Motor neuron (in vitro differentiated cells): ENCODE measurements around the gene OSBPL5. TPM values are rescaled to one million over a fixed set of nuclear protein-coding genes. Genes with fewer than 3 reads are reported as not detected.

Experiments used
- ATAC-seq, 8 experiments: fragments of 200-7000 bp; cut with Tn5 transposase; replicated peaks in 6 of 8; 2 replicates each; pipeline ENCODE4 v1.8.0; 2021; ENCODE audit warnings: mild to moderate bottlenecking in 8 of 8, moderate library complexity in 8 of 8
- H3K27ac ChIP-seq, 2 donors: fragments of 250-450 bp; sonication (Bioruptor Pico); 2 replicates each; pipeline ENCODE4 v1.9.0; 2021; ENCODE audit warnings: antibody characterized with exemption in 2 of 2, mild to moderate bottlenecking in 2 of 2, moderate library complexity in 1 of 2
- H3K4me1 ChIP-seq, 2 donors: fragments of 250-450 bp; sonication (Bioruptor Pico); replicated peaks in 1 of 2; 2 replicates each; pipeline ENCODE4 v1.6.1; 2021; ENCODE audit warnings: antibody characterized with exemption in 2 of 2, mild to moderate bottlenecking in 2 of 2, moderate library complexity in 1 of 2
- H3K4me3 ChIP-seq, 5 donors: fragments of 250-450 bp; sonication (Bioruptor Pico); 2 replicates each; pipeline ENCODE4 v1.9.0; 2021; ENCODE audit warnings: antibody characterized with exemption in 5 of 5, mild to moderate bottlenecking in 5 of 5, moderate library complexity in 4 of 5
- WGBS, 10 experiments: fragments of 450-650 bp; shearing (Covaris generic); methylation state at CpG; one replicate each; pipeline ENCODE4 v1.0.0; 2022; 5-methylcytosine and 5-hydroxymethylcytosine counted together
- in situ Hi-C, 9 experiments: fragments of 400-800 bp; cut with MboI; loops; one replicate each; pipeline ENCODE4 v1.15.0; 2021; ENCODE audit warnings: low sequenced_read_pairs in 9 of 9, low pct_unique_long_range_greater_than_20kb in 2 of 9; ENCODE audit not compliant: unreplicated experiment in 9 of 9
- total RNA-seq, 8 experiments: library from RNA; unstranded; fragments of 300-600 nt; gene quantifications; 2 replicates each; pipeline versions ENCODE4 v1.2.3 to v1.2.4, GENCODE V29; 2022

OSBPL5 gene
- total RNA-seq, 8 experiments from 2014 or later, result 12.1 to 29.8 (median 18.1) TPM

- in situ Hi-C loops, result no loop called here
- ATAC-seq, result peak in 6 of 8 experiments; percentile 6 to 88 (median 26)
- no peak overlapping the region for H3K4me3 ChIP-seq
- no peak overlapping the region for H3K27ac ChIP-seq
- peaks cover 2 to 6% of the 10 kb centered on the region in 2 donors for H3K4me1 ChIP-seq
- 90 to 100% methylated on average over 2 of the region's 22 CpGs; no CpG with 5 or more reads in 8 of the 10 experiments for WGBS, 10 experiments
These were observed 18.4 kb downstream of the OSBPL5 start for GRCh38 chr11:3146612-3147256.

GRCh38 chr11:3145206-3145520, 19.9 kb downstream of the OSBPL5 start:
- in situ Hi-C loops, result no loop called here
- peak in 1 of 8 experiments; percentile 14 for ATAC-seq
- no peak overlapping the region for H3K27ac ChIP-seq
- WGBS, 10 experiments, result 80 to 92% (median 90%) methylated on average over 1 to 2 of the region's 6 CpGs; no CpG with 5 or more reads in 7 of the 10 experiments
- peaks cover 2 to 6% of the 10 kb centered on the region in 2 donors for H3K4me1 ChIP-seq
- H3K4me3 ChIP-seq, result no peak overlapping the region

DNA sequence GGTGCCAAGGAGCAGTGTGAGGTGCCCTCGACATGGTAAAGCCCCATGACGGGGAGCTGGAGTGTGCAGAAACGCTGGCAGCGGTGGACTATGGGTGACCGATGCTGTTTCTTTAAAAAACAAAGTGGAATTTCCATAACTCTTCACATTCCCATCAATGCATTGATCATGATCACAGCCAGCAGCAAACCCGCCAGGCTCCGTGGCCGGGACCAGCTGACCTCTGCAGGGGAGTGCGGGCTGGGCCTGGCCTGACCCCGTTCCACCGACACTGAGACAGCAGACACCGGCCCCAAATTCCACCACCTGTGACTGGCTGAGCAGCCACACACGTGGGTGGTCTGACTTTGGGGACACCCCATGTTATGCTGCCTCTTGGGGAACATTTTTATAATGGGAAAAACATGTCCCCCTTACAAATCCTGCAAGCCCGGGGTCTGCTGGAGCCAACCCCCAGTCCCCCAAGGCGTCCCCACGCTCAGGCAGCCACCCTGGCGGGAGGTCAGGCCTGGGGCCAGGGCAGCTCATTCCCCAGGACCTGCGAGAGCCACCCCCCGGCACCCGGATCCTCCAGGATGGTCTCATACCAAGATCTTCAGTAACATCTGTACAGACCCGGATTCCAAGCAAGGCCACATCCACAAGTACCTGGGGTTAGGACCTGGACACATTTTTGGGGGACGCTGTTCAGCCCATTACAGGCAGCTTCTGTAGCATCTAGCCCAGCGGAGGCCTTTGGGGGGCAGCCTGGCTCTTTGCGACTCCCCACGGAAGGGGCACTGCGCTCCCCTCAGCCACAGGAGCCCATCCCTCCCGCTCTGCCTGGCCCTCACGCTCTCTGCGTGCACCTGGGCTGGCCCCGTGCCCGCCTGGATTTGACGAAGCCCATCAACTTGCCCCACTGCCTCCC, 20.6 kb downstream of the OSBPL5 start:
- WGBS, 10 experiments, result 76 to 100% (median 84%) methylated on average over 1 to 9 of the region's 32 CpGs; no CpG with 5 or more reads in 4 of the 10 experiments
- no peak overlapping the region for H3K27ac ChIP-seq
- H3K4me1 ChIP-seq, result peaks cover 2 to 6% of the 10 kb centered on the region in 2 donors
- H3K4me3 ChIP-seq, result no peak overlapping the region
- in situ Hi-C loops, result no loop called here
- ATAC-seq, result peak in 1 of 8 experiments; percentile 5

DNA sequence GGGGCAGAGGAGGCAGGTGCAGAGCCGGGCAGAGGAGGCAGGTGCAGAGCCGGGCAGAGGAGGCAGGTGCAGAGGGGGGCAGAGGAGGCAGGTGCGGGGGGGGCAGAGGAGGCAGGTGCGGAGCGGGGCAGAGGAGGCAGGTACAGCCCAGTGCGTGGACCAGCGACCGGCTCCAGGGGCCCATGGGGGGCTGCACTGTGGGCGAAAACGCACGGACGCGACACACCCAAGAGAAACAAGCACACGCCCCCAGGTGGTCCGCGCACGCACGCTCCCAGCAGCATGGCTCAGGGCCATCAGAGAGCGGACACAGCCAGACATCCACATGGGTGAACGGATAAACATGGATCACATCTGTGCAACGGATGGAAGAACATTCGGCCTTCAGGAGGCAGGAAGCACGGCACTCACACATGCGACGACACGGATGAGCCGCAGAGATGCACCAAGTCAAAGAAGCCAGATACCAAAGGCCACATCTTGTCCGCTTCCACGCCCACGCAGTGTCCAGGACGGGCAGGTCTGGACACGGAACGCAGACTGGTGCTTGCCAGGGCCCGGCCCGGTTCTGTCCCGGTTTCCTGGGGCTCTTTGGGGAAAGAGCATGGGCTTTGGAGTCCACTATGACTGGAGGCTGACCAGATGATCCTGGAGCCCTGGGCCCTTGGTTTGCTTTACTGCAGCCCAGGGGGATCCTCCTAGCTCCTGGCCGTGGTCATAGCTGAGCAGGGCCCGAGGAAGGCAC, 21.8 kb downstream of the OSBPL5 start:
- Histone ChIP-seq H3K4me3 (no peak overlapping the region), H3K27ac (no peak overlapping the region), H3K4me1 (peaks cover 7 to 10% of the 10 kb centered on the region in 2 donors)
- WGBS, 10 experiments, result 30 to 97% (median 65%) methylated on average over 2 to 6 of the region's 38 CpGs; no CpG with 5 or more reads in 7 of the 10 experiments
- no peak for ATAC-seq
- in situ Hi-C loops, result no loop called here

DNA sequence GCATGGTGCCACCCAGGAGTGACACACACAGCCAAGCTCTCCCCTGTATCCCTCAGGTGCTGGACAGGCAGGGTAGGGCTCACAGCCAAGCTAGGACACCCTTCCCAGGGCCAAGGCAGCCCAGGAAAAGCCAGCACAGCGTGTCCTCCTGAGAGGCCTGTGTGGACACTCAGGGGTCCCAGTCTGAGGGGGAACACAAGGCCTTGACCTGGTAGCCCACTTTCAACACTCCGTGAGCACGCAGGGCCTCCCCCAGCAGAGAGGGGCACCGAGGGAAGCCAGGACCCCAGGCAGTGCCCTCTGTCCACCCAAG, 24.9 kb downstream of the OSBPL5 start:
- WGBS, 10 experiments, result 100% methylated on average over 2 of the region's 4 CpGs; no CpG with 5 or more reads in 9 of the 10 experiments
- no peak for ATAC-seq
- in situ Hi-C loops, result no loop called here
- Histone ChIP-seq H3K4me3 (no peak overlapping the region), H3K4me1 (peaks cover 9 to 12% of the 10 kb centered on the region in 2 donors), H3K27ac (no peak overlapping the region)

GRCh38 chr11:3139481-3140290, 25.4 kb downstream of the OSBPL5 start:
- Histone ChIP-seq H3K4me3 (no peak overlapping the region), H3K27ac (no peak overlapping the region), H3K4me1 (peaks cover 9 to 14% of the 10 kb centered on the region in 2 donors)
- in situ Hi-C loops, result no loop called here
- no peak for ATAC-seq
- WGBS, 10 experiments, result 70 to 100% (median 82%) methylated on average over 1 to 10 of the region's 15 CpGs; no CpG with 5 or more reads in 6 of the 10 experiments

- no peak overlapping the region for H3K27ac ChIP-seq
- H3K4me3 ChIP-seq, result no peak overlapping the region
- in situ Hi-C loops, result no loop called here
- ATAC-seq, result peak in 1 of 8 experiments; percentile 2
- WGBS, 10 experiments, result 80% methylated on average over 1 of the region's 8 CpGs; no CpG with 5 or more reads in 8 of the 10 experiments
- peaks cover 9 to 16% of the 10 kb centered on the region in 2 donors for H3K4me1 ChIP-seq
These were observed 26.0 kb downstream of the OSBPL5 start for GRCh38 chr11:3139086-3139440.

GRCh38 chr11:3138178-3139085, 26.7 kb downstream of the OSBPL5 start:
- in situ Hi-C loops, result no loop called here
- Histone ChIP-seq H3K4me3 (no peak overlapping the region), H3K27ac (no peak overlapping the region), H3K4me1 (peaks cover 9 to 16% of the 10 kb centered on the region in 2 donors)
- peak in 7 of 8 experiments; percentile 21 to 51 (median 32) for ATAC-seq
- WGBS, 10 experiments, result 60 to 100% (median 100%) methylated on average over 1 to 4 of the region's 28 CpGs; no CpG with 5 or more reads in 5 of the 10 experiments

GRCh38 chr11:3137486-3138177, 27.5 kb downstream of the OSBPL5 start:
- Histone ChIP-seq H3K4me1 (peaks cover 9 to 16% of the 10 kb centered on the region in 2 donors), H3K4me3 (no peak overlapping the region), H3K27ac (no peak overlapping the region)
- in situ Hi-C loops, result no loop called here
- WGBS, 10 experiments, result 80 to 100% (median 96%) methylated on average over 1 to 4 of the region's 17 CpGs; no CpG with 5 or more reads in 5 of the 10 experiments
- ATAC-seq, result peak in 1 of 8 experiments; percentile 16

DNA sequence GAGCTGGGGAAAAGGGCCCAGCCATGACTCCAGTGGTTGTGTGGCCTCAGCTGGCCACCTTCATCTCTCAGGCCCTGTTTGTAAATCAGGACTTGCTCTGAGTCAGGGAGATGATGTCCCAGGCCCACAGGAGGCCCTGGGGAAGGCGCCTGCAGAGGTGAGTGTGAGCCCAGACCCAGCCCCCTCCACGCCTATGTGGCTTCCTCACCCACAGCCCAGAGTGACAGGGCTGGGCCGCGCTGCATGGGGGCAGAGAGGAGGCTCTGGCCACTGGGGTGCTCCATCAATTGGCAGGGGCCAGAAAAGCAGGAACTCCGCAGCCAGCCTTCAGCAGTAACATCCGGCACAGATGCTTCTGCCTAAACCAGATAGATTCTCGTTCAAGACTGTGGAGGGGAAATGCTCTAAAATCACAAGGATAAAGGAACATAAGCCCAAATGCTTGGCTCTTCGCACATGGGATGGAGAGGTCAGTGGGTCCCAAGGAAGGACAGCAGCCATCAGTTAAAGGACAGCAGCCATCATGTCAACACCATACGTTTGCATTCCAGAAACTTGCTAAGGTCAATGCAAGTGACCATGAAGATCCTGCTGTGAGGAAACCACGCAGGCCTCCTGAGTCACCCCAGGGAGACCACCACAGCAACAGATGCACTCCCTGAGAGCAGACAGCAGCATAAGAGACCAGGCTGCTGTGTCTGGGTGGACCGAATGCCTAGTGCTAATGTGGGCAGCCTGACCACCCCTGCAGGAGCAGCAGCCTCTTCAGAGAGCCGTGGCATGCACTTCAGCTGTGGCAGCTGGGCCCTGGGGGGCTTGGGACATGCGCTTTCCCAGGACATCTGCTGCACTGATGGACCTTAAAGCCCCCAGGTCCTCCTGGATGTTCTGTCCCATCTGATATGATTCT, 28.3 kb downstream of the OSBPL5 start:
- 87 to 100% (median 100%) methylated on average over 1 to 6 of the region's 13 CpGs; no CpG with 5 or more reads in 3 of the 10 experiments for WGBS, 10 experiments
- Histone ChIP-seq H3K4me1 (peaks cover 9 to 16% of the 10 kb centered on the region in 2 donors), H3K27ac (no peak overlapping the region), H3K4me3 (no peak overlapping the region)
- ATAC-seq, result no peak
- in situ Hi-C loops, result no loop called here
